Stimulated activated effector memory CD8-positive, alpha-beta T cell treated with anti-CD3 and anti-CD28 coated beads, Interleukin-12 subunit alpha, Interleukin-12 subunit beta, amount 100 ng/mL, for 72 hours (primary cell): ENCODE measurements around the gene RACGAP1.
A peak's percentile ranks its signal among the peaks of the same experiment; 100 is the strongest.

Experiments
- ATAC-seq: fragments of 150-1000 bp; cut with Tn5 transposase; 2 replicates; pipeline ENCODE4 v1.10.0; 2021
- DNase-seq, 2 donors: peaks; one replicate each; pipeline ENCODE4 v3.0.0; 2021 to 2022; ENCODE audit warnings: low spot score in 2 of 2
- H3K27ac Mint-ChIP-seq: one replicate; pipeline ENCODE4 v1.8.0; 2022; ENCODE audit warnings: mild to moderate bottlenecking, mixed read lengths
- H3K36me3 Mint-ChIP-seq: one replicate; pipeline ENCODE4 v1.8.0; 2022; ENCODE audit warnings: mild to moderate bottlenecking, mixed read lengths
- H3K4me1 Mint-ChIP-seq: one replicate; pipeline ENCODE4 v1.8.0; 2022; ENCODE audit warnings: mixed read lengths
- H3K4me3 Mint-ChIP-seq: one replicate; pipeline ENCODE4 v1.8.0; 2022; ENCODE audit warnings: mild to moderate bottlenecking, mixed read lengths
- H3K9me3 Mint-ChIP-seq: one replicate; pipeline ENCODE4 v1.8.0; 2022; ENCODE audit warnings: mixed read lengths

Gene RACGAP1

DNA sequence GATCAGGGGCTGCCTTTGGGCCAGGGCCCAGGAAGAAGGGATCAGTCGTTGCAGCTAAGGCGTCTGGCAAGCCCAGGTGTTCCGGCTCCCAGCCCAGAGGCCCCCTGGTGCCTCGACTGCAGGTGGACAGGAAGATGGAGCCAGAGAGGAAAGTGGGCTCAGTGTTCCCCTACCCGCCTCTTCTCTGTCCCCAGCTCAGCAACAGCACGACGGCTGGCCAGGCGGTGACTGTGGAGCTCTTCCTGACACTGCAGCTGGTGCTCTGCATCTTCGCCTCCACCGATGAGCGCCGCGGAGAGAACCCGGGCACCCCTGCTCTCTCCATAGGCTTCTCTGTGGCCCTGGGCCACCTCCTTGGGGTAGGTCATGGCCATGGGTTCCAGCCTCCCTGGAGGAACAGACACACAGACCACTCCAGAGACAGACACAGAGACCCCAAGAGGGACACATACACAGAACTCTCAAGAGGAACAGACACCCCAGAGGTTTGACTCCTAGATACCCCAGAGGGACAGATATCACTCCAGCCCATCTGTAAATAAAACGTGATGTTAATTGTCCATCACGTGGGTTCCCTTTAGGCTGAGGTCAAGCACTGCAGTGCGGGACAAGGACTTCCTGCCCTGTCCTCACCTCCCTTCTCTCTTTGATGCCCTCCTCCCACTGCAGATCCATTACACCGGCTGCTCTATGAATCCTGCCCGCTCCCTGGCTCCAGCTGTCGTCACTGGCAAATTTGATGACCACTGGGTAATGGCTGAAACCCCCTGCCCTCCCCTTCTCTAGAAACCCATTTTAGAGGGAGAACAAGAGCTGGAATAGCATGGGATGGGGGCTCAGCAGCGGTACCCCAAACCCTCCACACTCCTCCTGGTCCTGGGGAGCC lies 71.1 kb downstream of the RACGAP1 start:
- H3K36me3 Mint-ChIP-seq: no peaks in the 10 kb centered on the region

GRCh38 chr12:49953151-49953550 lies 72.1 kb downstream of the RACGAP1 start:
- Mint-ChIP-seq H3K4me1 (no peaks in the 10 kb centered on the region), H3K9me3 (no peaks in the 10 kb centered on the region), H3K27ac (no peak overlapping the region), H3K4me3 (no peak overlapping the region), H3K36me3 (no peaks in the 10 kb centered on the region)
- no peak for ATAC-seq
- DNase-seq: no peak

More for the DNA sequence above, 71.1 kb downstream of the RACGAP1 start:
- no peak for DNase-seq
- ATAC-seq: no peak
- Mint-ChIP-seq H3K4me3 (no peak overlapping the region), H3K4me1 (no peaks in the 10 kb centered on the region), H3K9me3 (no peaks in the 10 kb centered on the region), H3K27ac (no peak overlapping the region)

- DNase-seq (no peak), ATAC-seq (no peak)
- no peaks in the 10 kb centered on the region for H3K4me1 Mint-ChIP-seq
- no peak overlapping the region for H3K4me3 Mint-ChIP-seq
- no peaks in the 10 kb centered on the region for H3K9me3 Mint-ChIP-seq
- H3K36me3 Mint-ChIP-seq: no peaks in the 10 kb centered on the region
- no peak overlapping the region for H3K27ac Mint-ChIP-seq
Observed at GRCh38 chr12:49952391-49953055, 72.8 kb downstream of the RACGAP1 start.

GRCh38 chr12:49951411-49952240 lies 73.7 kb downstream of the RACGAP1 start:
- H3K4me1 Mint-ChIP-seq: no peaks in the 10 kb centered on the region

GRCh38 chr12:49950273-49951251 lies 74.7 kb downstream of the RACGAP1 start, which contains the start of gene AQP2:
Gene AQP2 (plus strand): TSS chr12:49950737. CDS start chr12:49950831, 94 bp downstream.
- no peak for DNase-seq
- H3K27ac Mint-ChIP-seq: no peak within 1 kb of the TSS
- H3K4me1 Mint-ChIP-seq: peaks cover 9% of the 10 kb centered on the region
- no peak for ATAC-seq
- H3K4me3 Mint-ChIP-seq: no peak within 1 kb of the TSS
- H3K36me3 Mint-ChIP-seq: no peaks in the 10 kb centered on the region
- H3K9me3 Mint-ChIP-seq: no peaks in the 10 kb centered on the region

More at GRCh38 chr12:49951411-49952240, 73.7 kb downstream of the RACGAP1 start:
- ATAC-seq (no peak), DNase-seq (no peak)
- H3K4me3 Mint-ChIP-seq: no peak overlapping the region
- no peaks in the 10 kb centered on the region for H3K36me3 Mint-ChIP-seq
- no peaks in the 10 kb centered on the region for H3K9me3 Mint-ChIP-seq
- H3K27ac Mint-ChIP-seq: peak overlapping the region; percentile 20

GRCh38 chr12:49949866-49950265 lies 75.4 kb downstream of the RACGAP1 start:
- Mint-ChIP-seq H3K9me3 (no peaks in the 10 kb centered on the region), H3K27ac (no peak overlapping the region), H3K36me3 (no peaks in the 10 kb centered on the region), H3K4me1 (peaks cover 16% of the 10 kb centered on the region), H3K4me3 (no peak overlapping the region)
- no peak for DNase-seq
- ATAC-seq: no peak

GRCh38 chr12:49948866-49949845 lies 76.1 kb downstream of the RACGAP1 start:
- Mint-ChIP-seq H3K9me3 (no peaks in the 10 kb centered on the region), H3K36me3 (no peaks in the 10 kb centered on the region), H3K4me3 (no peak overlapping the region), H3K27ac (no peak overlapping the region), H3K4me1 (peaks cover 23% of the 10 kb centered on the region)
- ATAC-seq (no peak), DNase-seq (no peak)

DNA sequence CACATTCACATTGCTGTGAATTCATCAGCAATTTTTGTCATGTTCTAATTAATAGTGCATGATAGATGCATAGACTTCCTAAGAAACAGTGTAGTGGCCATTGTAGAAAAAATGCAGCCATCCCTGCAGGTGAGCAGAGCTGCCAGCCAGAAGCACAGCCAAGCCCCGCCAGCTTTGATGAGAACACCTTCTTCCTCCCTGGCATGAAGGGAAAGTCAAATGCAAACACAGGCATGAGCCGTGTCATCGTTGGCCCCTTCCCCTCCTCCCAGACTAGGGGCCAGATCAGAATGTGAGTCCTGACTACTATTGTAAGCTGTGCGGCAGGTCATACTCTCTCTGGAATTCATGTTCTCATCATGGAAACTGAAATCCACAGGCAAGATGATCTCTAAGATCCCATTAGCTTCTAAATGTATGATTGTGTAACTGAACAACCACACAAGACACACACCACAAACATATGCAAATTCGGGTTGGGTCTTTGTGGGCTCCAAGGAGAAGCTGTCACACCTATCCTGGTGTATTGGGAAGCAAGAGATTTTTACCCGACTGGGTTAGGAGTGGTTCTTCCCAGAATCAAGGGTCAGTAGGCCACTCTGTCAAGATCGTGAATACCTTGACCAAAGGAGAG lies 77.6 kb downstream of the RACGAP1 start:
- Mint-ChIP-seq H3K4me1 (peaks cover 29% of the 10 kb centered on the region), H3K9me3 (no peaks in the 10 kb centered on the region), H3K27ac (no peak overlapping the region), H3K36me3 (no peaks in the 10 kb centered on the region), H3K4me3 (no peak overlapping the region)
- ATAC-seq: no peak
- DNase-seq: no peak

DNA sequence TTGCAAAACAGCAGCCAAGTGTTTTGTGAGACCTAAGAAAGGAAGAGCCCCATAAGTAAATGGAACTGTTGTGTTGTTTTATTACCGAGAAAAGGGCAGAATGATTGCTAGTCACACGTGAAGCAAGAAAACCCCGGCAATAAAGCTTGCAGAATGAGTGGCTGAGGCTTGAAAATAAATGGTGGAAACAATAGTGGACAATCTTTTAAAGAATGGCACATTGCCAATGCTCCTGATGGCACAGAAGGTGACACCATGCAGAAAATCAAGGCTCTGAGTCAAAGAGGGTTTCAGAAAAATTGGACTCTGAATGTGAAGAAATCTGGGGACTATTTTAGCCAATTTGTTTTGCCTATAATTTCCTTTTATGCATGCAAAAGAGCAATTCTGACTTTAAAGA lies 78.8 kb downstream of the RACGAP1 start:
- Mint-ChIP-seq H3K9me3 (no peaks in the 10 kb centered on the region), H3K27ac (no peak overlapping the region), H3K4me1 (peaks cover 30% of the 10 kb centered on the region), H3K4me3 (no peak overlapping the region), H3K36me3 (no peaks in the 10 kb centered on the region)
- ATAC-seq: no peak
- DNase-seq: no peak

DNA sequence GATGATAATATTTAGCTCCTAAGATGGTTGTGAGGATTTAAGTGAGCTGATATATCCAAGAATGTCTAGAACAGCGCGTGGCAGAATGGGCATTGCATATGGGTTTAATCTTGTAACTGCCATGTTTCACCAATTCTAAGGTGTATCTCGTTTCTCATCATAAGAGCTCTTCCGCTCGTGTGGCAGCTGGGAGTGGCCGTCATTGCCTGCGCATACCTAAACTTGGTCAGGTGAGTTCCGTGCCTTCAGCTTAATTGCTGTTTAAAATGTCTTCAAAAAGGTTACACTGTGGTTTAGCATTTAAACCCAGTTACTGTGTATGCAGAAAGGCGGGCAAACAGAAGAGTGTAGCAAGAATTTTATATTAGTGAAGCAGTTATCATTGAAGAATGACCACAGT lies 79.2 kb downstream of the RACGAP1 start:
- Mint-ChIP-seq H3K9me3 (no peaks in the 10 kb centered on the region), H3K4me1 (peaks cover 30% of the 10 kb centered on the region), H3K4me3 (peak overlapping the region; percentile 67), H3K36me3 (no peaks in the 10 kb centered on the region), H3K27ac (peak overlapping the region; percentile 90)
- DNase-seq (no peak), ATAC-seq (no peak)

- Mint-ChIP-seq H3K4me3 (peak overlapping the region; percentile 67), H3K9me3 (no peaks in the 10 kb centered on the region), H3K27ac (peak overlapping the region; percentile 90), H3K36me3 (no peaks in the 10 kb centered on the region), H3K4me1 (peaks cover 30% of the 10 kb centered on the region)
- peak; percentile 88 to 94 for DNase-seq
- ATAC-seq: peak; percentile 97
Observed at GRCh38 chr12:49945394-49946080, 79.8 kb downstream of the RACGAP1 start.

DNA sequence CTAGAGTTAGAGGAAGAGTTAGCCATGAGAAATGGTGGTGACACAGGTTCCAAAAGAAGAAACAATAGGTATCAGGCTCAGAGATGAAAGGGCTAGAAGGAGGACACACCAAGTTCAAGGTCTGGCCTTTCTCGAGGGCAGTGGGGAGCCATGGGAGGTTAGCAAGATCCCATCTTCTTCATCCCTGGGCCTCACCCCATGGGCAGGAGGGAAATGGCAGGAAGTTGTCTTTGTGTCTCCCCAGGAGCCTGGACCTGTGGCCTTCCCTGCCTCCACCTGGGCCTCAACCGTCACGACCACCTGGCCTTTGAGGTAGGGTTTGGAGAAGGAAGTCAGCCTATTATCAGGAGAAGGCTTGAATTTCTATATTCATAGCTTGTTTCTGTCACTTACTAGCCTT lies 80.6 kb downstream of the RACGAP1 start:
- Mint-ChIP-seq H3K36me3 (no peaks in the 10 kb centered on the region), H3K9me3 (no peaks in the 10 kb centered on the region), H3K4me1 (peaks cover 30% of the 10 kb centered on the region), H3K27ac (peak overlapping the region; percentile 90), H3K4me3 (peak overlapping the region; percentile 67)
- DNase-seq (no peak), ATAC-seq (no peak)
